ENCODE data around the gene USP15.

DNA sequence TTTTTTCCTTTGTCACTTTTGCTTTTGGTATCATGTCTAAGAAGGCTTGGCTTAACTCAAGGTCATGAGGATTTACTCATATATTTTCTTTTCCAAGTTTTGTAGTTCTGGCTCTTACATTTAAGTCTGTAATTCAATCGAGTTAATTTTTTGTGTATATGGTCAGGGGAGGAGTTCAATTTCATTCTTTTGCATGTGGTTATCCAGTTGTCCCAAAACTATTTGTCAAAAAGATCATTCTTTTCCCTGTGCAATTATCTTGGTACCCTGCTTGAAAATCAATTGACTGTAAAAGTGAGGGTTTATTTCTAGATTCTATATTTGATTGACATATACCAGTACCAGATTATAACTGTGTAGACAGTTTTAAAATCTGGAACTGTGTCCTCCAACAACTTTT, 10.2 kb downstream of the USP15 start:
- TF ChIP-seq ZNF514 (tag by site-specific recombination; IDR thresholded peaks at IDR 0.05) (no peak), ZNF366 (tag by site-specific recombination; conservative IDR thresholded peaks at IDR 0.05) (no peak), ZNF10 (tag by site-specific recombination; IDR thresholded peaks at IDR 0.05) (no peak), SALL2 (tag by site-specific recombination; IDR thresholded peaks at IDR 0.05; ENCODE audit: borderline replicate concordance) (no peak), ZNF561 (tag by site-specific recombination; IDR thresholded peaks at IDR 0.05; ENCODE audit: borderline replicate concordance) (no peak), ZNF114 (tag by site-specific recombination; IDR thresholded peaks at IDR 0.05) (no peak), ZNF121 (tag by site-specific recombination; IDR thresholded peaks at IDR 0.05) (no peak)
- TF ChIP-seq, protein P1, sequence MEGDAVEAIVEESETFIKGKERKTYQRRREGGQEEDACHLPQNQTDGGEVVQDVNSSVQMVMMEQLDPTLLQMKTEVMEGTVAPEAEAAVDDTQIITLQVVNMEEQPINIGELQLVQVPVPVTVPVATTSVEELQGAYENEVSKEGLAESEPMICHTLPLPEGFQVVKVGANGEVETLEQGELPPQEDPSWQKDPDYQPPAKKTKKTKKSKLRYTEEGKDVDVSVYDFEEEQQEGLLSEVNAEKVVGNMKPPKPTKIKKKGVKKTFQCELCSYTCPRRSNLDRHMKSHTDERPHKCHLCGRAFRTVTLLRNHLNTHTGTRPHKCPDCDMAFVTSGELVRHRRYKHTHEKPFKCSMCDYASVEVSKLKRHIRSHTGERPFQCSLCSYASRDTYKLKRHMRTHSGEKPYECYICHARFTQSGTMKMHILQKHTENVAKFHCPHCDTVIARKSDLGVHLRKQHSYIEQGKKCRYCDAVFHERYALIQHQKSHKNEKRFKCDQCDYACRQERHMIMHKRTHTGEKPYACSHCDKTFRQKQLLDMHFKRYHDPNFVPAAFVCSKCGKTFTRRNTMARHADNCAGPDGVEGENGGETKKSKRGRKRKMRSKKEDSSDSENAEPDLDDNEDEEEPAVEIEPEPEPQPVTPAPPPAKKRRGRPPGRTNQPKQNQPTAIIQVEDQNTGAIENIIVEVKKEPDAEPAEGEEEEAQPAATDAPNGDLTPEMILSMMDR (tag by site-specific recombination; IDR thresholded peaks at IDR 0.05), result no peak
